GM18526 (cell line): ENCODE results near the gene ARID1A.

Experiments used
- POLR2A ChIP-seq: IDR thresholded peaks from 3 replicates; pipeline ENCODE4 v1.6.1; 2011; ENCODE audit not compliant: insufficient read length; ENCODE audit errors: extremely low read depth

ARID1A gene

DNA sequence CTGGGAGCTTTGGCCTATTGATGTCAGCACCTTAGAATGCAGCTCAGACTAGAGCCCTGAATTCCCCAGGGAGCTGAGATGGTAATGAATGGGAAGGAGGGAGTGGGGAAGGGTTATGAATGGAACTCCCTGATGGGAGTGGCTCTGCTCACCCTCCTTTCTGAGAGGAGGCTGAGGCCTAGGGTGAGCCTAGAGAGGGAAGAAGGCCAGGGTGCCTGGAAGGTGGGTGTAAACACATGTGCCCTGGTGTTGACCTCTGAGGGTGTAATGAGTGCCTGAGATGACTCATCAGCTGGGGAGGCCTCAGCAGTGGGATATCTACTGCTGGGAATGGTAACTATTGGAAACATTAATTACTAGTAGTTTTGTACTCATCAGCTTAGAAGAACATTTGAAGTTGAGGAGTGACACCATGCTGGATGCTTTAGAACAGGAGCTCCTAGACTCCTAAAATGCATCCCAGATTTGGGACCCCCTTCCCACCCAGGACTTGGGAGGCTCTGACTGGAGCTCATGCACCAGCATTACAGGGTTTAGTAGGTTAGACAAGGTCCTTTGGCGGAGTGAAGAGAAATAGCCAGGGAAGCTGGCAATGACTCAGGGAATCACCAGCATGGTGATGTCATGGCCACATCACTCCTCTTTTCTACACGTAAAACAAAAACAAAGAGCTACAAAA, 76.0 kb downstream of the ARID1A start:
- TF ChIP-seq POLR2A = no peak

DNA sequence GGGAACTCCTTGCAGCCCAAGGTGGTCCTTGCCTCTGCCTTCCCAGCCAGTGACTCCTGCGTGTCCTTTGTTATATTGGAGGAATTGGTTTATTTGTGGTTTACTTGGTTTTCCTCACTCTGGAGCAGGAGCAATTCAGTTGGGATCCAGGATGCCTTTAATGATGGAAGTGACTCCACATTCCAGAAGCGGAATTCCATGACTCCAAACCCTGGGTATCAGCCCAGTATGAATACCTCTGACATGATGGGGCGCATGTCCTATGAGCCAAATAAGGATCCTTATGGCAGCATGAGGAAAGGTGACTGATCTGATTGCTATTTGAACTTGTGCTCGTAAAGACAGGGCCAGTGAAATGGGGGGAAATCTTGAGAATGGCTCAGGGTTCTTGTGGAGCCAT, 76.9 kb downstream of the ARID1A start:
- no peak for TF ChIP-seq POLR2A

DNA sequence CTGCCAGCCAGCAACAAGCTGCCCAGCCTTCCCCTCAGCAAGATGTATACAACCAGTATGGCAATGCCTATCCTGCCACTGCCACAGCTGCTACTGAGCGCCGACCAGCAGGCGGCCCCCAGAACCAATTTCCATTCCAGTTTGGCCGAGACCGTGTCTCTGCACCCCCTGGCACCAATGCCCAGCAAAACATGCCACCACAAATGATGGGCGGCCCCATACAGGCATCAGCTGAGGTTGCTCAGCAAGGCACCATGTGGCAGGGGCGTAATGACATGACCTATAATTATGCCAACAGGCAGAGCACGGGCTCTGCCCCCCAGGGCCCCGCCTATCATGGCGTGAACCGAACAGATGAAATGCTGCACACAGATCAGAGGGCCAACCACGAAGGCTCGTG, 78.6 kb downstream of the ARID1A start:
- TF ChIP-seq POLR2A = no peak

DNA sequence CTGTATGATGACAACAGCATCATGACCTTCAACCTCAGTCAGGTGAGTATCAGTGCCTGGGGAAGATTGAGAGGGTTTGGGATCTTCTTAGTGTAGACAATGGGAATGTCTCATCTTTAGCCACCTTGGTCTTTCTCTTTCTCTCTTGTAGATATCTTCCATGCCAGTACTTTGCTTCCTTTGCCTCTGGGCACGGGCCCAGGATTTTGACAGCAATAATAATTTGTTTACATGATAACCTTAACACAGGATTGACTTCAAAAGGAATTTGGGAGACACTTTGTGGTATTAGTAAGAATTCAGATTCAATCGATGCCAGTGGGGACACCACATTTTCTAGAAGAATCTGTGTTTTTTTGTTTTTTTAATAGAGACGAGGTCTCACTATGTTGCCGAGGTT, 79.9 kb downstream of the ARID1A start:
- TF ChIP-seq POLR2A = no peak

DNA sequence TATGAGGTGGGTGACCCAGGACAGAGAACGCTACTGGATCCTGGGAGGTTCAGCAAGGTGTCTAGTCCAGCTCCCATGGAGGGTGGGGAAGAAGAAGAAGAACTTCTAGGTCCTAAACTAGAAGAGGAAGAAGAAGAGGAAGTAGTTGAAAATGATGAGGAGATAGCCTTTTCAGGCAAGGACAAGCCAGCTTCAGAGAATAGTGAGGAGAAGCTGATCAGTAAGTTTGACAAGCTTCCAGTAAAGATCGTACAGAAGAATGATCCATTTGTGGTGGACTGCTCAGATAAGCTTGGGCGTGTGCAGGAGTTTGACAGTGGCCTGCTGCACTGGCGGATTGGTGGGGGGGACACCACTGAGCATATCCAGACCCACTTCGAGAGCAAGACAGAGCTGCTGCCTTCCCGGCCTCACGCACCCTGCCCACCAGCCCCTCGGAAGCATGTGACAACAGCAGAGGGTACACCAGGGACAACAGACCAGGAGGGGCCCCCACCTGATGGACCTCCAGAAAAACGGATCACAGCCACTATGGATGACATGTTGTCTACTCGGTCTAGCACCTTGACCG, 83.4 kb downstream of the ARID1A start:
- no peak for TF ChIP-seq POLR2A

DNA sequence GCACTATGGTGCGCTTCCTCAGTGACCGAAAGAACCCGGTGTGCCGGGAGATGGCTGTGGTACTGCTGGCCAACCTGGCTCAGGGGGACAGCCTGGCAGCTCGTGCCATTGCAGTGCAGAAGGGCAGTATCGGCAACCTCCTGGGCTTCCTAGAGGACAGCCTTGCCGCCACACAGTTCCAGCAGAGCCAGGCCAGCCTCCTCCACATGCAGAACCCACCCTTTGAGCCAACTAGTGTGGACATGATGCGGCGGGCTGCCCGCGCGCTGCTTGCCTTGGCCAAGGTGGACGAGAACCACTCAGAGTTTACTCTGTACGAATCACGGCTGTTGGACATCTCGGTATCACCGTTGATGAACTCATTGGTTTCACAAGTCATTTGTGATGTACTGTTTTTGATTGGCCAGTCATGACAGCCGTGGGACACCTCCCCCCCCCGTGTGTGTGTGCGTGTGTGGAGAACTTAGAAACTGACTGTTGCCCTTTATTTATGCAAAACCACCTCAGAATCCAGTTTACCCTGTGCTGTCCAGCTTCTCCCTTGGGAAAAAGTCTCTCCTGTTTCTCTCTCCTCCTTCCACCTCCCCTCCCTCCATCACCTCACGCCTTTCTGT, 84.6 kb downstream of the ARID1A start:
- no peak for TF ChIP-seq POLR2A

DNA sequence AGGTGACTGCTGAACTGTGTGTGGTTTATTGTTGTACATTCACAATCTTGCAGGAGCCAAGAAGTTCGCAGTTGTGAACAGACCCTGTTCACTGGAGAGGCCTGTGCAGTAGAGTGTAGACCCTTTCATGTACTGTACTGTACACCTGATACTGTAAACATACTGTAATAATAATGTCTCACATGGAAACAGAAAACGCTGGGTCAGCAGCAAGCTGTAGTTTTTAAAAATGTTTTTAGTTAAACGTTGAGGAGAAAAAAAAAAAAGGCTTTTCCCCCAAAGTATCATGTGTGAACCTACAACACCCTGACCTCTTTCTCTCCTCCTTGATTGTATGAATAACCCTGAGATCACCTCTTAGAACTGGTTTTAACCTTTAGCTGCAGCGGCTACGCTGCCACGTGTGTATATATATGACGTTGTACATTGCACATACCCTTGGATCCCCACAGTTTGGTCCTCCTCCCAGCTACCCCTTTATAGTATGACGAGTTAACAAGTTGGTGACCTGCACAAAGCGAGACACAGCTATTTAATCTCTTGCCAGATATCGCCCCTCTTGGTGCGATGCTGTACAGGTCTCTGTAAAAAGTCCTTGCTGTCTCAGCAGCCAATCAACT, 85.5 kb downstream of the ARID1A start:
- no peak for TF ChIP-seq POLR2A

DNA sequence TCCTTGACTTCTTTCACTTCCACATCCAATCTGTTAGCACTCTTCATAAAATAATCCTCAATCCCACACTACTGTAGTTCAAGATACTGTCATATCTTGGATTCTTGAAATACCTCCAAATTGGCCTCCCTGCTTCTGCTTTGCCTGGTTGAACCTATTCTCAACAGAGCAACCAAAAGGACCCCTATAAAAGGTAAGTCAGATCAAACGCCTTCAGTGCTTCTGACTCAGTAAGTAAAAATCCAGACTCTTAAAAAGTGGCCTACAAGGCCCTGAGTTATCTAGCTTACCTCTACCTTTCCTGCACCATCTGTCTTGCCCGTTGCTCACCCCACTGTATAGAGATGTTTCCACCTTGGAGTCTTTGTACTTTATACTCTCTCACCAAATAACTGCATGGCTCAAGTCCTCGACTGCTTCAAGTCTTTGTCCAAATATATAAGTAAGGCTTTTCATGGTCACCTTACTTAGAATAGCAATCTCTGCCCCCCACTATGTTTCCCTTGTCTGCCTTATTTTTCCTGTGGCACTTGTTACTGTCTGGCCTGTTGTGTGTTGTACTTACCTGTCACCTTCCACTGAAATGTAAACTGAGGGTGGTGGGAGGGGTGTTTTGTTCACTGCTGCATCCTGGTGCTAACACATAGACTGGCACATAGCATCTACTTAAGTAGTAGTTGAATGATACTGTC, 86.9 kb downstream of the ARID1A start:
- TF ChIP-seq POLR2A = no peak

DNA sequence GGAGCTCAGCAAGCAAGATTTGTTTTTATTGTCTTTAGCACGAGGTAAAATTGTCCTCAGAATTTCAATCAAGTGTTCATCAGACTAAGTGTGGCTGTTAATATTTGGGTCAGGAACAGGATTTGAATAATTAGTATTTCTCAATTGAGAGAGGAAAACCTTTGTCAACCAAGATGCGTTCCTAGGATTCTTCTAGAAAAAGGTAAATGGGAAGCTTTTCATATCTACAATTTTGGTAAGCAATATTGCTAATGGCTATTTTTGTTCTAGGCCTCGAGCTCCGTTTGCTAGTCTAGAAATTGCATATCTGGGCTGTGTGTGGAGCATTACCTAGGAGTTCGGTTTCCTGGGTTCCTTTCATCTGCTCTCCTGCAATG, 87.8 kb downstream of the ARID1A start:
- TF ChIP-seq POLR2A = no peak

DNA sequence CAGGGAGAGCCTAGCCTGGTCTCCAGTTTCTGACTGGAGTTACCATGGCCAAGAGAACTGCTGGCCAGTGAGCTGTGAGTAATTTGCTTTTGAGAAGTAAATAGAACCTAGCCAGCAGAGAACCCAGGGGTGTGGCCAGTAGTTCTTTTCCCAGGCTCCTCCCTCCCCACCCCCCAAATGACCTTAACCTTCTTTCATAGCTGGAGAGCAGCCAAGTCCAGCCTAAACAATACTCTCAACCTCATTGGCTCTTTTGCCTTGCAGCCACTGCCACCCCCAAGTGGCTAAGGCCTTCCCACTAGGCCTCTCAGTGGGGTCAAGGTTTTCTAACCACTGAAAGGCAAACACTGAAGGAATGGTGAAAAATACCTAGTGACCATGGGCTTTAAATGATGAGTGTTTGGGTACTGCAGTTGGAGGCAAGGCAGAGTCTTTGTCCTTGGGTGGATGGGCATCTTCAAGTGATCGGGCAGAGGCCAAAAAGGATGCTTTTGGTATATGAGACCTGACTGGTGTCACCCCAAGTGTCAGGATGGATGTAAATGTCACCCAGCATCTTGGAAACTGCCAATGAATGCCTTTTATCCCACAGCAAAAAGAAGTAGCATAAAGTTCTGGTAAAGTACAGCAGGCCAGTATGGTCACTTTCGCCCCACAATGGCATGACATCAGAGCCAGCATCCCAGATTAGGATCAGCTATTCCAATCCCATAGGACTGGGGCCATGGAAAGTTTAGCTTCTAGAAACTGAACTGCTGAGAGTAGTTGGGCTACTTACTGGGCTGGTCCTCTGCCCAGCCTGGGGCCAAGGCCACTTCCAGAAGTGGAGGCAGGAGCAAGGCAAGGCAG, 88.4 kb downstream of the ARID1A start:
- TF ChIP-seq POLR2A = no peak

DNA sequence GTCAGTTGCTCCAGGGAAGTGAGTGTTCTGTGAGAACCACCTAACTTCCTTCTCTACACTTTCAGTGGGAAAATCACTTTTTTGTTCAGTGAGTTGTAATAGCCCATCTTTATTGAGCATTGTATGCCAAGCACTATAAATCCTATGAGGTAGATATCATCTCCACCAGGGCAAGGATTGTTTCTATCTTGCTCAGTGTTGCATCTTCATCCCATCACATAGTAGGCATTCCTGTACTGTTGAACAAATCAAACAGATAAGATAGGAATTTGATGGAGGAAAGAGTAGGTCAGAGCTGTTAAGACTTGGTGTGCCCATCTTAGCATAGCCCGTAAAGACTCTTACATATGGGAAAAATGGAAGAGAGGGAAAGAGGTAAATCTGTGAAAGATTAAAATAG, 89.1 kb downstream of the ARID1A start:
- no peak for TF ChIP-seq POLR2A

DNA sequence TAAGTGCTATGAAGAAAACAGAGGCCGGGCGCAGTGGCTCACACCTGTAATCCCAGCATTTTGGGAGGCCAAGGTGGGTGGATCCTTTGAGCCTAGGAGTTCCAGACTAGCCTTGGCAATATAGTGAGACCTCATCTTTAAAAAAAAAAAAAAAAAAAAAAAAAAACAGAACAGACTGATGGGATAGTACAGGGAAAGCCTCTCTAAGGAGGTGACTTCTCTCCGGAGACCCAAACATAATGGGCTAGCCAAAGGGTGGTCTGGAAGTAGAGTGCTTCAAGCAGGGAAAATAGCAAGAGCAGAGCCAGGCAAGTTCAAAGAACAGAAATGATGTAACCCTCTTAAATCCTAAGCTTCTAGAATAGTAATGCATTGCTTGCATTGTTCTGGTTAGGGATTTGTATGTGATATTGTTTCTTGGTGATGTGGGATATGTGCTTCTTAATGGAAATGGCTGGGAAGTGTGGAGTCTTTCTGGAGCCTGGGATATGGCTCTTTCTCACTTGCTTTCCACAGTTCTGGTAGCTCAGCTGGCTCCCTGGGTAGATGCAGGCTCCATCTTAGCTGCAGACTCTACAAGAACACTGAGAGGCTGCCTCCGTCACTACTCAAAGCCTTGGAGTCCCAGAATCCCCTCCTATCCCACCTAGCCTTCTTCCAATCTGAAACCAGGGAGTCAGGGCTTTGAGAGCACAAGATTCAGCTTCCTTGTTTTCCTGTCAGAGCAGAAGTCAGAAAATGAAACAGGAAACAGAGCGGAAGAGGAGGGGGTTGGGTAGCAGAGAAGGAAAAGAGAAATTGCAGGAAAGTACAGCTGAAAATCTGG, 90.0 kb downstream of the ARID1A start:
- no peak for TF ChIP-seq POLR2A

DNA sequence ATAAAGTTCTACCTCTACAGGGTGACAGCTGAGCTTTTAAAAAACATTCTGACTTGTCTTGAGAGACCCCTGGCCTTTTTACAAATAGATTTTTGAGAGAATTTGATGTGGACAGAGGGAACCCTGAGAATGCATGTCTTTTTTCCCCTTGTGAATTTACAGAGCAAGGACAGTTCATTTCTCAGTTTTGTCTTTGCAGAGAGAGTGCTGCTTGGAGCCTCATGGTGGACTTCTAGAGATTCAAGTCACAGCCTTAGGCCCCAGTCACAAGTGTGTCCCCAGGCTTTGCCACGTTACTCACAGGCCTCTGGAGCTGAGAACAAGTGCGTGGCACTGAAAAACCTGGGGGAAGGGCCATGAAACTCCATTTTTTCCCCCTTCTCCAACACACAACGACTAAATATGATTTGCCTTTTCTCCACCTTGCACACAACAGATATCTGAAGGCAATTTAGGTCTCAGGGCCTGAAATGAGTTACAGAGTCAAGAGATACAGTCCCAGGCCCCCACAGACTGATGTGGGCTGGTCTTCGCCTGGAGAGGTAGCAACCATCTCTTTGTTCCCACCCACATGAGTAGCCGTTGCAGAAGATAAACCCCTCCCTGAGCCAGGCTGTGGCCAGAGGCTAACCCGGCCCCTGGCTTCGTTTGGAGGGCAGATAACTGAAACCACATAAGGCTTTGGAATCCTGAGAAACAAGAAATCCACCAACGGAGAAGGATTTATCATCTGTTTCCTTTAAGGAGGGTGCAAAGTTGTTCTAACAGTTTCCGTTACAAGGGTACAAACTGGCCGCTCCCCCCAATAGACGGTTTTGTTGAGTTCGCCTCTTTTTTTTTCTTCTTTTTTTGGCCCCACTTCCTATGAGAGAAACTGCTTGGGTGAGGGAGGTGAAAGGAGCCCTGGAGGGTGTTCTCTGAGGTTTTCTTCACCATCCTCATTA, 90.9 kb downstream of the ARID1A start:
- TF ChIP-seq POLR2A = peak; percentile 46
